MCF 10A (cell line): ENCODE results near the gene PCTP. TPM values are rescaled to one million over a fixed set of nuclear protein-coding genes. Genes with fewer than 3 reads are reported as not detected.

Experiments
- BruUV-seq: library from RNA; stranded (reverse); fragments of 400-500 nt; replicated peaks from 2 replicates; lab custom pipeline; 2021; lab: Mats Ljungman, UMichigan
- CTCF ChIA-PET: fragments of 300-600 bp; sonication (Branson Sonifier 250); formaldehyde crosslinking; extraction: SDS; loops from one replicate; lab custom pipeline; 2021; ENCODE audit warnings: antibody characterized with exemption, inconsistent platforms; lab: Yijun Ruan, JAX
- POLR2A ChIA-PET: fragments of 300-600, 350-650 bp; sonication (Branson Sonifier 250); formaldehyde crosslinking; extraction: SDS; loops from one replicate; lab custom pipeline; 2020; ENCODE audit warnings: antibody characterized with exemption, inconsistent platforms; lab: Yijun Ruan, JAX
- DNase-seq: peaks from one replicate; pipeline ENCODE4 v3.0.0-alpha.2; 2018; ENCODE audit not compliant: unreplicated experiment
- H3K27ac Mint-ChIP-seq: one replicate; pipeline ENCODE4 v1.8.0; 2022; ENCODE audit warnings: mild to moderate bottlenecking, low read depth, mixed read lengths; ENCODE audit not compliant: unreplicated experiment
- H3K27me3 Mint-ChIP-seq: one replicate; pipeline ENCODE4 v1.8.0; 2022; ENCODE audit warnings: mixed read lengths; ENCODE audit not compliant: insufficient read depth, unreplicated experiment
- H3K36me3 Mint-ChIP-seq: one replicate; pipeline ENCODE4 v1.8.0; 2022; ENCODE audit warnings: mild to moderate bottlenecking, moderate library complexity, mixed read lengths; ENCODE audit not compliant: insufficient read depth, unreplicated experiment
- H3K4me1 Mint-ChIP-seq: one replicate; pipeline ENCODE4 v1.8.0; 2022; ENCODE audit warnings: mixed read lengths; ENCODE audit not compliant: insufficient read depth, unreplicated experiment
- H3K4me3 Mint-ChIP-seq: one replicate; pipeline ENCODE4 v1.8.0; 2022; ENCODE audit warnings: mild to moderate bottlenecking, moderate library complexity, mixed read lengths; ENCODE audit not compliant: unreplicated experiment
- H3K9me3 Mint-ChIP-seq: one replicate; pipeline ENCODE4 v1.8.0; 2022; ENCODE audit warnings: mixed read lengths; ENCODE audit not compliant: unreplicated experiment
- CTCF ChIP-seq: fragments of 200-600 bp; IDR thresholded peaks from one replicate; pipeline ENCODE4 v1.8.0; 2022; ENCODE audit warnings: antibody characterized with exemption, mild to moderate bottlenecking; ENCODE audit not compliant: unreplicated experiment
- intact Hi-C: fragments of 100-400 bp; cut with micrococcal nuclease; formaldehyde crosslinking; loops from 2 replicates; pipeline ENCODE4 v1.14.1; 2022
- total RNA-seq: library from RNA; stranded (reverse); gene quantifications from 2 replicates; pipeline ENCODE4 v1.2.3, GENCODE V29; 2022

PCTP gene
- total RNA-seq, 1 experiment from 2014 or later: 10.2 TPM

DNA sequence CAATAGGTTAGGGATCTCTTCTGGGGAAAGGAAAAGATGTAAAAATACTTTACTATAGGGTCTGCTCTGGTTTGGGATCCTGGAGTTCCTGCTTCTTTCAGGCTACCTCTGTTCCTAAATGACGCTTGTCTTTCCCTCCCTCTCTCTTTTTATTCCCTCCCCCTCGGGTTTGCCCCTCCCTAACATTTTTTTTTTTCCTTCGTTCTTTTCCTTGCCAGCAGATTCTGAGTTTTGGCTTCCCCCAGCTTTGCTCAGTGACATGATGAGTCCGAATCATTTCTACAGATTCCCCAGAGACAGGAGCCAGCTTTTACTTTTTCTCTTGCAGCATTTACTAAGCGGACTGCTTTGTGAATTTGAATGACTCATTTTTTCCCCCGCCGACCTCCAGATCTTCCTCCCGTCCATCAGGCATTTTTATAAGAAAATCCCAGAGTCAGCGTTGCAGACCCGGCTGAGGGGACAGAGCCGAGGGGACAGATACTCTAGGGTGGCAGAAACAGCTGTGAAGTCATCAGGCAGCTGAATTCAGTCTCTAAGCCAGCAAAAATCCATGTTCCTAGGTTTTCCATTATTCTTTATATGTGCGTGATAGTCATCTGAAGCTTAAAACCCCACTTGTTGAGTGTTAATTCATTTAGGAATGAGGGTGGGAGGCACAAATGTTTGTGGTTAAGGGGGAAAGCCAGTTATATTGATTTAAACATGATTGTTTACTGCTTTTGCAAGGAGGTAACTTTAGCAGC, 27.9 kb upstream of the PCTP start, which contains the start of gene TMEM100:
TSS of gene TMEM100 (minus strand) at position 123 of the 746 bp plus-strand sequence. CDS start 1,794 bp downstream, outside the sequence.
- Mint-ChIP-seq H3K9me3 (no peaks in the 10 kb centered on the region), H3K4me1 (peaks cover 42% of the 10 kb centered on the region), H3K4me3 (peak within 1 kb of the TSS; percentile 66), H3K27ac (peak within 1 kb of the TSS; percentile 3), H3K27me3 (no peaks in the 10 kb centered on the region), H3K36me3 (peaks cover 10% of the 10 kb centered on the region)
- ChIA-PET CTCF (interaction anchor here (0.7 to 9.6 kb wide), 9 partner anchors 12 to 197 kb away, joined by 3 to 77 read pairs (median 7); no protein-coding TSS in a partner anchor), POLR2A (interaction anchor here (0.5 to 0.9 kb wide), 2 partner anchors 121 to 294 kb away, joined by 3 read pairs; no protein-coding TSS in a partner anchor)
- no TSS peak for BruUV-seq
- DNase-seq: peak; percentile 49
- intact Hi-C loops: no loop called here
- no peak for TF ChIP-seq CTCF

GRCh38 chr17:55723488-55723848, 27.4 kb upstream of the PCTP start:
- CTCF ChIA-PET: interaction anchor here (1.0 to 9.6 kb wide), 7 partner anchors 11 to 197 kb away, joined by 3 to 77 read pairs (median 7); partner anchors contain the start of gene PCTP
- Mint-ChIP-seq H3K9me3 (no peaks in the 10 kb centered on the region), H3K4me3 (peak overlapping the region; percentile 66), H3K4me1 (peaks cover 47% of the 10 kb centered on the region), H3K27me3 (no peaks in the 10 kb centered on the region), H3K27ac (no peak overlapping the region), H3K36me3 (peaks cover 10% of the 10 kb centered on the region)
- intact Hi-C loops: no loop called here
- no TSS peak for BruUV-seq
- TF ChIP-seq CTCF: no peak
- no peak for DNase-seq
- POLR2A ChIA-PET: interaction anchor here (0.5 kb wide), 1 partner anchor 294 kb away, joined by 3 read pairs; no protein-coding TSS in a partner anchor

DNA sequence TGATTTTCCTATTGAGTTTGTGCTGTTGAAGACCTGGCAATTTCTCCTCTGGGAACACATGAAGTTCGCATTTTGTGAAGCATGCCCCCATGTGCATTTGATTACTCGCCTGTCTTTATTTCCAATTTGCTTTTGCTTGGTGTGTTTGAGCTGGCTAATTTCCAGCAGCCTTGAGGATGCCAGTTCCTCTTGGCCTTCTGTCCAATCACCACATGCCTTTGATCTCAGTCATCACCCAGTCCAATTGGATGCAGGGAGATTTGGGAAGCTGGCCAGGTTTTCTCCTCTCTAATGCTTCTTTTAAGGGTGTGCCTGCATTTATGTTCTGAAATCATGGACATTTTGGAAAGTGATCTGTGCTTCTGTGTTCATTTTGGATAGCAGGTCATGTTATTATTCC, 24.4 kb upstream of the PCTP start:
- Mint-ChIP-seq H3K9me3 (no peaks in the 10 kb centered on the region), H3K27ac (peak overlapping the region; percentile 93), H3K36me3 (peaks cover 10% of the 10 kb centered on the region), H3K27me3 (no peaks in the 10 kb centered on the region), H3K4me3 (peak overlapping the region; percentile 63), H3K4me1 (peaks cover 68% of the 10 kb centered on the region)
- DNase-seq: peak; percentile 94
- CTCF ChIA-PET: interaction anchor here (1.1 to 2.8 kb wide), 3 partner anchors 9 to 199 kb away, joined by 3 to 11 read pairs (median 7); no protein-coding TSS in a partner anchor
- TF ChIP-seq CTCF: no peak
- no TSS peak for BruUV-seq
- intact Hi-C loops: no loop called here
- POLR2A ChIA-PET: interaction anchor here (0.5 to 2.2 kb wide), 7 partner anchors 9 to 1489 kb away, joined by 3 to 11 read pairs (median 4); partner anchors contain the start of gene PCTP

DNA sequence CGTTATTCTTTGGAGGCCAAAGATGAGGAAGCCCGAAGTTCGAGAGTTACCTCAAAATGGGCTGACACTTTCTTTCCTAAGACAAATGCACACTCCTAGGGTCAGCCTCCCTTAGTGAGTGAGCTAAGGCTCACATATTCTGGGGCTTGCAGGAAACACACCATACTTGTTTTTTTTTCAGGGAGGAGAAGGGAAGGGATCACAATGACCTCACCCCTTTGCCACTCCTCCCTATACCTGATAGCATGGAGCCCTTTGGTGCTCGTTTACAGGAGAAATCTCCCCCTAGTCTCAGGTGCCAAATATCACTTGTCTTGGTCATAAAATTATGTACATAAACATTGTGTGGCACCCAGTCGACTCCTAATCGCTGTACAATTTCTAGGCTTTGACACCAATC, 23.6 kb upstream of the PCTP start:
- Mint-ChIP-seq H3K9me3 (no peaks in the 10 kb centered on the region), H3K36me3 (peaks cover 8% of the 10 kb centered on the region), H3K27ac (peak overlapping the region; percentile 93), H3K27me3 (no peaks in the 10 kb centered on the region), H3K4me1 (peaks cover 74% of the 10 kb centered on the region), H3K4me3 (peak overlapping the region; percentile 63)
- intact Hi-C loops: no loop called here
- no TSS peak for BruUV-seq
- ChIA-PET CTCF (interaction anchor here (1.3 to 2.8 kb wide), 5 partner anchors 8 to 201 kb away, joined by 4 to 11 read pairs (median 6); no protein-coding TSS in a partner anchor), POLR2A (interaction anchor here (0.6 to 2.2 kb wide), 5 partner anchors 8 to 1210 kb away, joined by 3 to 11 read pairs (median 5); partner anchors contain the start of gene PCTP)
- TF ChIP-seq CTCF: no peak
- DNase-seq: no peak
